GM23248 (cell line): ENCODE measurements around the gene FARP2. TPM values are rescaled to one million over a fixed set of nuclear protein-coding genes. Genes with fewer than 3 reads are reported as not detected.
"Not testable (repeated sequence)": the region's sequence is repeated elsewhere in the genome, so short reads cannot be mapped to it uniquely, and the experiment has no call there.

Source experiments
- DNase-seq: peaks from one replicate; pipeline ENCODE4 v3.0.0-alpha.2; 2015
- H2AFZ ChIP-seq: fragments of 200-600 bp; sonication (generic); 2 replicates; pipeline ENCODE4 v1.6.1; 2016; ENCODE audit warnings: antibody characterized with exemption
- H3F3A ChIP-seq: fragments of 200-600 bp; sonication (generic); 2 replicates; pipeline ENCODE4 v1.6.1; 2016; ENCODE audit warnings: mild to moderate bottlenecking, antibody characterized with exemption, mixed run types; ENCODE audit not compliant: insufficient read depth
- H3K27ac ChIP-seq: fragments of 200-600 bp; sonication (generic); 2 replicates; pipeline ENCODE4 v1.5.1; 2016; ENCODE audit warnings: mild to moderate bottlenecking
- H3K27me3 ChIP-seq: fragments of 200-600 bp; sonication (generic); replicated peaks from 2 replicates; pipeline ENCODE4 v1.6.1; 2016; ENCODE audit warnings: mild to moderate bottlenecking; ENCODE audit not compliant: insufficient read depth
- H3K36me3 ChIP-seq: fragments of 200-600 bp; sonication (generic); 2 replicates; pipeline ENCODE4 v1.6.1; 2016; ENCODE audit warnings: low read depth, mild to moderate bottlenecking
- H3K4me1 ChIP-seq: fragments of 200-600 bp; sonication (generic); 2 replicates; pipeline ENCODE4 v1.6.1; 2016; ENCODE audit warnings: mild to moderate bottlenecking; ENCODE audit not compliant: insufficient read depth
- H3K4me2 ChIP-seq: fragments of 200-600 bp; sonication (generic); one replicate; pipeline ENCODE4 v1.6.1; 2016; ENCODE audit warnings: mild to moderate bottlenecking; ENCODE audit not compliant: unreplicated experiment
- H3K4me3 ChIP-seq: fragments of 200-600 bp; sonication (generic); 2 replicates; pipeline ENCODE4 v1.5.1; 2016; ENCODE audit warnings: mild to moderate bottlenecking
- H3K79me2 ChIP-seq: fragments of 200-600 bp; sonication (generic); 2 replicates; pipeline ENCODE4 v1.6.1; 2016; ENCODE audit warnings: mild to moderate bottlenecking; ENCODE audit not compliant: insufficient read depth
- H3K9ac ChIP-seq: fragments of 200-600 bp; sonication (generic); 2 replicates; pipeline ENCODE4 v1.6.1; 2016; ENCODE audit warnings: mild to moderate bottlenecking
- H3K9me2 ChIP-seq: fragments of 200-600 bp; sonication (generic); 2 replicates; pipeline ENCODE4 v1.6.1; 2016; ENCODE audit warnings: mixed run types, mild to moderate bottlenecking, moderate library complexity; ENCODE audit not compliant: insufficient read depth
- H3K9me3 ChIP-seq: fragments of 200-600 bp; sonication (generic); one replicate; pipeline ENCODE4 v1.6.1; 2017; ENCODE audit warnings: low read depth
- H4K20me1 ChIP-seq: fragments of 200-600 bp; sonication (generic); 2 replicates; pipeline ENCODE4 v1.6.0; 2016; ENCODE audit not compliant: insufficient read depth
- EZH2 ChIP-seq: fragments of 200-600 bp; sonication (generic); IDR thresholded peaks from 2 replicates; pipeline ENCODE4 v1.6.1; 2018; ENCODE audit warnings: antibody characterized with exemption, mild to moderate bottlenecking; ENCODE audit not compliant: insufficient read depth, poor library complexity, severe bottlenecking
- EZH2phosphoT487 ChIP-seq: fragments of 200-600 bp; sonication (generic); IDR thresholded peaks from 2 replicates; pipeline ENCODE4 v1.6.1; 2018; ENCODE audit warnings: antibody characterized with exemption, moderate library complexity, mild to moderate bottlenecking, low read depth; ENCODE audit not compliant: insufficient read depth
- WGBS, 2 experiments: methylation state at CpG; one replicate each; pipeline ENCODE4 v1.1.6; 2015 to 2017; ENCODE audit warnings: low lambda C conversion rate in 2 of 2, low coverage in 1 of 2; ENCODE audit errors: missing lambda C conversion rate in 2 of 2; 5-methylcytosine and 5-hydroxymethylcytosine counted together
- in situ Hi-C: fragments of 300-500 bp; cut with MboI; formaldehyde crosslinking; loops from 2 replicates; pipeline ENCODE4 v1.15.0; 2020
- polyA plus RNA-seq: library from polyadenylated mRNA; unstranded; fragments of >200 nt; fragmentation: Nextera tagmentation; extraction: Ambion mirVana; gene quantifications from 2 replicates; pipeline ENCODE4 v1.2.1, GENCODE V29; 2016
- total RNA-seq: library from RNA; depleted of rRNA; stranded (reverse); fragments of >200 nt; shearing (Covaris generic); gene quantifications from 2 replicates; pipeline ENCODE4 v1.2.3, GENCODE V29; 2014

FARP2 gene
- total and polyA plus RNA-seq, 2 experiments from 2014 or later, result 30.9 to 39.0 TPM

DNA sequence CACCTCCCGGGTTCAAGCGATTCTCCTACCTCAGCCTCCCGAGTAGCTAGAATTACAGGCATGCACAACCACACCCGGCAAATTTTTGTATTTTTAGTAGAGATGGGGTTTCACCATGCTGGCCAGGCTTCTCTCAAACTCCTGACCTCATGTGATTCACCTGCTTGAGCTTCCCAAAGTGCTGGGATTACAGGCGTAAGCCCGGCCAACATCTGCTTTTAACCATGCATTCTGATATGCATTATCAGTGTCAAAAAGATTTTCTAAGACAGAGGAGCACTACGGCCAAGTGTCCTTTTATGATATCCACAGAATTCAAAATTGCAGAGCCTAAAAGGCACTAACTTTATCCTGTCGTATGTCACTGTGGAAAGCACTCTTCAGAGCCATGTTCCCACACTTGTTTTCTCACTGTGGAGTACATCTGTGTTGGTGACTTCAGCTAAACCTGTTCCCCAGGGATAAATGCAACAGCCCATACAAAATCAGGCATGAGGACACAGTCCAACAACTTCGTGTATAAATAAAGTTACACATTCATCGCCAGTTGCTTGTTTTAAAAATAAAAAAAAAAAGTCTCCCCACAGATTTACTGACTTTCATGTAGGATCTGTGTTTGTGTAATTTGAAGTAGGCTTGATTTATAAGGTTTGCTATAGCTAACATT is 95.9 kb downstream of the FARP2 start:
- DNase-seq, result no peak
- H3K27ac ChIP-seq, result no peak overlapping the region
- in situ Hi-C loops, result no loop called here
- no peaks in the 10 kb centered on the region; the same call in 1 of the 2 replicates for H3K36me3 ChIP-seq
- no peaks in the 10 kb centered on the region for H3K9me2 ChIP-seq
- H3K4me3 ChIP-seq, result no peak overlapping the region
- no peak overlapping the region for H3K9ac ChIP-seq
- H3K79me2 ChIP-seq, result no peaks in the 10 kb centered on the region
- no peaks in the 10 kb centered on the region for H3K9me3 ChIP-seq
- no peak overlapping the region for H2AFZ ChIP-seq
- no peak overlapping the region for H3K4me2 ChIP-seq
- H3F3A ChIP-seq, result no peaks in the 10 kb centered on the region
- H3K4me1 ChIP-seq, result no peaks in the 10 kb centered on the region
- no peaks in the 10 kb centered on the region for H3K27me3 ChIP-seq
- no peaks in the 10 kb centered on the region for H4K20me1 ChIP-seq
- WGBS, 2 experiments, result 92 to 94% methylated on average over 10 of the region's 10 CpGs
- TF ChIP-seq EZH2, result no peak
- no peak for TF ChIP-seq EZH2phosphoT487

DNA sequence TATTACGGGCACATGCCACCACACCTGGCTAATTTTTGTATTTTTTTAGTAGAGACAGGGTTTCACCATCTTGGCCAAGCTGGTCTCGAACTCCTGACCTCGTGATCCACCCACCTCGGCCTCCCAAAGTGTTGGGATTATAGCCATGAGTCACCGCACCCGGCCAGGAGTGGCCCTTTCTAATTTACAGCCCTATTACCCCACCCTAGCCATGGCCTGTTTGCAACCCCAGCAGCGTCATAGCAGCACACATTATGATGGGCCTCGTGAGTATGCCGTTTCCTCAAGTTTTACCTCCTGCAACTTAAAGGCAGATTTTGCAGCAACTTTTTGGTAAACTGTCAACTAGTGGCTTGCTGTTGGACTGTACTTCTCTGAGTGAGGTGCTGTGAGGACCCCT is 97.8 kb downstream of the FARP2 start:
- H3K27me3 ChIP-seq, in situ Hi-C loops, H3K4me2 ChIP-seq, H3K9ac ChIP-seq, H2AFZ ChIP-seq, H3K36me3 ChIP-seq, DNase-seq, H3F3A ChIP-seq, H3K27ac ChIP-seq, H3K4me1 ChIP-seq, H3K4me3 ChIP-seq, H3K79me2 ChIP-seq, H4K20me1 ChIP-seq, H3K9me2 ChIP-seq, H3K9me3 ChIP-seq: not testable (repeated sequence)
- 91 to 92% methylated on average over 9 of the region's 9 CpGs for WGBS, 2 experiments

DNA sequence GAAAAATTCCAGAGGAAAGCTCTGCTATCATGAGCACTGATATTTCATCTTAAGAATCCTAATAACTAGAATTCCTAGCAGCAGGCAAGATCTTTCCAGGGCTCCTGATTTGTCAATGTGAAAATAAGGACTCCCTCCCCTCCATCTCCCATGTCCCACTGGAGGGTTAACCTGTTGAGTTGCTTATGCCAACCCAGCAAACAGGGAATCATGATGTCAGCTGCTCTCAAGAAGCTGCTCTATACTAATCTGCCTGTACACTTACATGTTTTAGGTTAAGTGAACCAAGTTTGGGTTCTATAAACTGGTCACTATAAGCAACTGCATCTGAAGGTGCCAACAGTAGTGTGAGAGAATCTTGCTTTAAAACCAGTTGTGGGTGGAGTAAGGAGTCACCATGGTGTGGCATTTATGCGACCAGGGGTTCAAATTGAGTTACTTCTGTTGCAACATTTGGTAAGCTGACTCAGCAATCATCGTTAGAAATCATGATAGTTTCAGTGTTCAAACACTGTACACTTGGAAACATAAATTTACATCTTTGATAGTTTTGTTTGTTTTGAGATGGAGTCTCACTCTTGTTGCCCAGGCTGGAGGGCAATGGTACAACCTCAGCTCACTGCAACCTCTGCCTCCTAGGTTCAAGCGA is 98.9 kb downstream of the FARP2 start:
- Histone ChIP-seq H3K9me2 (no peaks in the 10 kb centered on the region), H3K36me3 (no peaks in the 10 kb centered on the region; the same call in 1 of the 2 replicates), H3K4me2 (no peak overlapping the region), H2AFZ (no peak overlapping the region), H3K27ac (no peak overlapping the region), H3K27me3 (no peaks in the 10 kb centered on the region), H3K9ac (no peak overlapping the region), H4K20me1 (no peaks in the 10 kb centered on the region), H3K79me2 (no peaks in the 10 kb centered on the region), H3K9me3 (no peaks in the 10 kb centered on the region), H3F3A (no peaks in the 10 kb centered on the region), H3K4me1 (no peaks in the 10 kb centered on the region), H3K4me3 (no peak overlapping the region)
- peak; percentile 28 for DNase-seq
- TF ChIP-seq EZH2phosphoT487, result no peak
- TF ChIP-seq EZH2, result no peak
- 38 to 45% methylated on average over 3 of the region's 3 CpGs for WGBS, 2 experiments
- in situ Hi-C loops, result no loop called here

DNA sequence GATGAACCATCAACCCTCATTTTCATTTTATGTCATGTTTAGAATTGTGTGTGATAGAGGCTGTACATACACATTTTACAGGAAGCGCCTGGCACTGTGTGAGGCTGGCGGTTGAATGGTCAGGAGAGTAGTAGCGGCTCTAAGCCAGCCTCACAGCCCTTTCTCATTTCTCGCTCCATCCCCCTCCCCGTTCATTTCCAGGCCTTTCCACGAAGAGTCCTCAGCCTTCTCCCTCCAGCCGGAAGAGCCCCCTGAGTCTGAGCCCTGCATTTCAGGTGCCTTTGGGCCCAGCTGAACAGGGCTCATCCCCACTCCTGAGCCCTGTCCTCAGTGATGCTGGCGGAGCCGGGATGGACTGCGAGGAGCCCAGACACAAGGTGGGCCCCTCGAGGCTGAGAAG is 100.5 kb downstream of the FARP2 start:
- TF ChIP-seq EZH2phosphoT487, result no peak
- no peak for TF ChIP-seq EZH2
- in situ Hi-C loops, result no loop called here

More for the DNA sequence above, 100.5 kb downstream of the FARP2 start:
- no peaks in the 10 kb centered on the region for H4K20me1 ChIP-seq
- WGBS, 2 experiments, result 74 to 75% methylated on average over 11 of the region's 11 CpGs
- no peaks in the 10 kb centered on the region for H3K9me3 ChIP-seq
- no peak overlapping the region for H3K27ac ChIP-seq
- H3K27me3 ChIP-seq, result no peaks in the 10 kb centered on the region
- H3K9ac ChIP-seq, result no peak overlapping the region
- H3K4me3 ChIP-seq, result no peak overlapping the region
- no peak overlapping the region for H3K4me2 ChIP-seq
- no peaks in the 10 kb centered on the region for H3K9me2 ChIP-seq
- H3K4me1 ChIP-seq, result no peaks in the 10 kb centered on the region
- no peaks in the 10 kb centered on the region for H3K79me2 ChIP-seq
- no peak for DNase-seq
- no peaks in the 10 kb centered on the region for H3K36me3 ChIP-seq
- no peak overlapping the region for H2AFZ ChIP-seq
- H3F3A ChIP-seq, result no peaks in the 10 kb centered on the region
